HepG2 (cell line): ENCODE measurements around the gene ARHGEF40. TPM values are rescaled to one million over a fixed set of nuclear protein-coding genes. Genes with fewer than 3 reads are reported as not detected.

Experiments
- EHMT2 ChIP-seq: fragments of 200-600 bp; sonication (generic); IDR thresholded peaks from 2 replicates; pipeline ENCODE4 v1.7.0; 2017; ENCODE audit warnings: antibody characterized with exemption, low read depth, low read length, borderline replicate concordance
- ELF3 ChIP-seq: IDR thresholded peaks from 2 replicates; pipeline ENCODE4 v1.6.1; 2016; ENCODE audit warnings: missing genetic modification reagents, missing compliant biosample characterization
- ETV5 ChIP-seq: IDR thresholded peaks from 2 replicates; pipeline ENCODE4 v1.6.1; 2018; ENCODE audit warnings: missing biosample characterization, missing genetic modification reagents, inconsistent platforms, borderline replicate concordance
- FOXA1 ChIP-seq, 2 experiments: fragments of 450-650 bp in 1 of 2; sonication (generic) in 1 of 2; formaldehyde crosslinking in 1 of 2; IDR thresholded peaks; 2 replicates each; pipeline versions ENCODE4 v1.4.0 to v1.6.1; 2016 to 2020; ENCODE audit warnings: missing genetic modification reagents in 1 of 2
- GFI1 ChIP-seq: sonication (generic); formaldehyde crosslinking; IDR thresholded peaks from 2 replicates; pipeline ENCODE4 v1.5.0; 2020; ENCODE audit warnings: missing genetic modification reagents, mild to moderate bottlenecking, borderline replicate concordance
- HNF4G ChIP-seq, 2 experiments: sonication (generic) in 1 of 2; formaldehyde crosslinking in 1 of 2; IDR thresholded peaks; 2 replicates each; pipeline versions ENCODE4 v1.4.0 to v1.6.1; 2011 to 2020; ENCODE audit warnings: borderline replicate concordance in 2 of 2, low read depth in 2 of 2, mild to moderate bottlenecking in 2 of 2, low read length in 1 of 2, missing genetic modification reagents in 1 of 2, moderate library complexity in 1 of 2
- KAT2B ChIP-seq: fragments of 150-350 bp; IDR thresholded peaks from 2 replicates; pipeline ENCODE4 v1.6.1; 2014; ENCODE audit warnings: low read depth, low read length, borderline replicate concordance
- RAD51 ChIP-seq: fragments of 450-650 bp; IDR thresholded peaks from 2 replicates; pipeline ENCODE4 v1.6.1; 2016; ENCODE audit warnings: borderline replicate concordance
- SAP130 ChIP-seq: IDR thresholded peaks from 2 replicates; pipeline ENCODE4 v1.6.1; 2016; ENCODE audit warnings: low read depth
- SIX4 ChIP-seq: sonication (generic); formaldehyde crosslinking; IDR thresholded peaks from 2 replicates; pipeline ENCODE4 v1.4.0; 2020; ENCODE audit warnings: missing genetic modification reagents
- SOX5 ChIP-seq: IDR thresholded peaks from 2 replicates; pipeline ENCODE4 v1.6.1; 2016; ENCODE audit warnings: borderline replicate concordance
- ZNF30 ChIP-seq: sonication (generic); formaldehyde crosslinking; IDR thresholded peaks from 2 replicates; pipeline ENCODE4 v1.5.0; 2020; ENCODE audit warnings: mild to moderate bottlenecking, missing genetic modification reagents
- ZNF530 ChIP-seq: sonication (generic); formaldehyde crosslinking; IDR thresholded peaks from 2 replicates; pipeline ENCODE4 v1.5.0; 2020; ENCODE audit warnings: low read depth, mild to moderate bottlenecking, missing genetic modification reagents
- ZSCAN9 ChIP-seq: IDR thresholded peaks from 2 replicates; pipeline ENCODE4 v1.6.1; 2016; ENCODE audit warnings: borderline replicate concordance
- polyA plus RNA-seq, 8 experiments: library from polyadenylated mRNA; depleted of rRNA in 3 of 8; stranded (reverse) in 7 of 8; unstranded in 1 of 8; fragments of >200 nt; fragmentation: Illumina TruSeq in 4 of 8; extraction: Trizol in 4 of 8; gene quantifications; 2 replicates each; pipeline versions ENCODE4 v1.2.1 to v1.2.3, GENCODE V29; 2011 to 2016; ENCODE audit warnings: low read depth in 4 of 8, missing spikeins in 1 of 8, mixed read lengths in 1 of 8; ENCODE audit not compliant: insufficient read depth in 1 of 8
- total RNA-seq, 5 experiments: library from RNA; depleted of rRNA; stranded (reverse); fragments of >200 nt; fragmentation: Illumina TruSeq; extraction: Trizol; gene quantifications; 2 replicates each; pipeline ENCODE4 v1.2.3, GENCODE V29; 2016; ENCODE audit warnings: low read depth in 1 of 5
- TF ChIP-seq, protein P1 (sequence below): sonication (generic); formaldehyde crosslinking; IDR thresholded peaks from 2 replicates; pipeline ENCODE4 v1.8.0; 2022; ENCODE audit warnings: missing genetic modification reagents, mild to moderate bottlenecking, moderate library complexity, borderline replicate concordance
- TF ChIP-seq, protein P2 (sequence below): sonication (generic); formaldehyde crosslinking; IDR thresholded peaks from 2 replicates; pipeline ENCODE4 v1.5.0; 2020; ENCODE audit warnings: mild to moderate bottlenecking, missing genetic modification reagents, borderline replicate concordance
- TF ChIP-seq, protein P3 (sequence below): sonication (generic); formaldehyde crosslinking; IDR thresholded peaks from 2 replicates; pipeline ENCODE4 v1.9.0; 2022; ENCODE audit warnings: missing genetic modification reagents, mild to moderate bottlenecking, borderline replicate concordance
- TF ChIP-seq, protein P4 (sequence below): sonication (generic); formaldehyde crosslinking; IDR thresholded peaks from 2 replicates; pipeline ENCODE4 v1.8.0; 2022; ENCODE audit warnings: mild to moderate bottlenecking, missing genetic modification reagents
- TF ChIP-seq, protein P5 (sequence below): sonication (generic); formaldehyde crosslinking; IDR thresholded peaks from 2 replicates; pipeline ENCODE4 v1.9.0; 2021; ENCODE audit warnings: missing genetic modification reagents, mild to moderate bottlenecking, borderline replicate concordance

ARHGEF40 gene
- total and polyA plus RNA-seq, 2 of the 13 experiments (the other 11 are each of a cell fraction or from before 2014, with no cell fraction given): 28.1 to 78.1 TPM

DNA sequence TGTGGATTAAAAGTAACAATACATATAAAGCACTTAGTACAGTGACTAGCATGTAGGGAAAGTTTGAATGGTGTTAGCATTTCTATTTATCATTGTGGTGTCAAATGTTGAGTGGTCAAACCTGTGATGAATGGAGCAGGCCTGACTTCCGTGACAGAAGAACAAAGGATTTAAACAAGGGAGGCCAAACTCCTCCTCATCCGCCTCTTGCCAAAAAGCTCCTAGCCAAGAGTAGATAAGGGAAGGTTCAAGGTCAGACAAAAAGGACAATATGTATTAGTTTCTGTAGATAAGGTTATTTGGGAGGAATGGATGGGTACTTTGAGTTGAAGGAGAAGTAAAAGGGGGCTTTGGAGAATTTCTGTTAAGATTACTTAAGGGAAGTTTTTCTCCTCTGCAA lies 21.5 kb upstream of the ARHGEF40 start (continued):
- TF ChIP-seq, protein P1, sequence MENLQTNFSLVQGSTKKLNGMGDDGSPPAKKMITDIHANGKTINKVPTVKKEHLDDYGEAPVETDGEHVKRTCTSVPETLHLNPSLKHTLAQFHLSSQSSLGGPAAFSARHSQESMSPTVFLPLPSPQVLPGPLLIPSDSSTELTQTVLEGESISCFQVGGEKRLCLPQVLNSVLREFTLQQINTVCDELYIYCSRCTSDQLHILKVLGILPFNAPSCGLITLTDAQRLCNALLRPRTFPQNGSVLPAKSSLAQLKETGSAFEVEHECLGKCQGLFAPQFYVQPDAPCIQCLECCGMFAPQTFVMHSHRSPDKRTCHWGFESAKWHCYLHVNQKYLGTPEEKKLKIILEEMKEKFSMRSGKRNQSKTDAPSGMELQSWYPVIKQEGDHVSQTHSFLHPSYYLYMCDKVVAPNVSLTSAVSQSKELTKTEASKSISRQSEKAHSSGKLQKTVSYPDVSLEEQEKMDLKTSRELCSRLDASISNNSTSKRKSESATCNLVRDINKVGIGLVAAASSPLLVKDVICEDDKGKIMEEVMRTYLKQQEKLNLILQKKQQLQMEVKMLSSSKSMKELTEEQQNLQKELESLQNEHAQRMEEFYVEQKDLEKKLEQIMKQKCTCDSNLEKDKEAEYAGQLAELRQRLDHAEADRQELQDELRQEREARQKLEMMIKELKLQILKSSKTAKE (CRISPR knock-in tag): peak; percentile 75
- TF ChIP-seq, protein P2, sequence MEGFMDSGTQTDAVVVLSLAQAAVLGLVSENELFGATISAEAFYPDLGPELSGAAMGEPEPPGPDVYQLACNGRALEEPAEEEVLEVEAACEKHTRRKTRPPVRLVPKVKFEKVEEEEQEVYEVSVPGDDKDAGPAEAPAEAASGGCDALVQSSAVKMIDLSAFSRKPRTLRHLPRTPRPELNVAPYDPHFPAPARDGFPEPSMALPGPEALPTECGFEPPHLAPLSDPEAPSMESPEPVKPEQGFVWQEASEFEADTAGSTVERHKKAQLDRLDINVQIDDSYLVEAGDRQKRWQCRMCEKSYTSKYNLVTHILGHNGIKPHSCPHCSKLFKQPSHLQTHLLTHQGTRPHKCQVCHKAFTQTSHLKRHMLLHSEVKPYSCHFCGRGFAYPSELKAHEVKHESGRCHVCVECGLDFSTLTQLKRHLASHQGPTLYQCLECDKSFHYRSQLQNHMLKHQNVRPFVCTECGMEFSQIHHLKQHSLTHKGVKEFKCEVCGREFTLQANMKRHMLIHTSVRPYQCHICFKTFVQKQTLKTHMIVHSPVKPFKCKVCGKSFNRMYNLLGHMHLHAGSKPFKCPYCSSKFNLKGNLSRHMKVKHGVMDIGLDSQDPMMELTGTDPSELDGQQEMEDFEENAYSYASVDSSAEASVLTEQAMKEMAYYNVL (CRISPR knock-in tag): peak; percentile 36; the same call in 1 of the 2 replicates
- TF ChIP-seq GFI1 (CRISPR knock-in tag) (no peak), SIX4 (CRISPR knock-in tag) (peak; percentile 33; the same call in 1 of the 2 replicates), FOXA1 (IDR thresholded peaks at IDR 0.05) (no peak), FOXA1 (CRISPR knock-in tag; IDR thresholded peaks at IDR 0.05) (peak; percentile 32; the same call in 1 of the 2 replicates), ZNF30 (CRISPR knock-in tag) (no peak), SOX5 (peak; percentile 98), ELF3 (CRISPR knock-in tag) (peak; percentile 77; the same call in 1 of the 2 replicates), SAP130 (CRISPR knock-in tag) (peak; percentile 39), HNF4G (IDR thresholded peaks at IDR 0.05; ENCODE audit: borderline replicate concordance, low read depth, low read length) (no peak), HNF4G (CRISPR knock-in tag; IDR thresholded peaks at IDR 0.05; ENCODE audit: borderline replicate concordance, low read depth) (peak; percentile 24; the same call in 1 of the 2 replicates), ETV5 (CRISPR knock-in tag) (peak; percentile 82), RAD51 (no peak), KAT2B (no peak), ZNF530 (CRISPR knock-in tag) (no peak), EHMT2 (0 out of 2 replicates have a peak, but pooled peaks have one; percentile 38), ZSCAN9 (CRISPR knock-in tag) (peak; percentile 44; the same call in 1 of the 2 replicates)
- TF ChIP-seq, protein P3, sequence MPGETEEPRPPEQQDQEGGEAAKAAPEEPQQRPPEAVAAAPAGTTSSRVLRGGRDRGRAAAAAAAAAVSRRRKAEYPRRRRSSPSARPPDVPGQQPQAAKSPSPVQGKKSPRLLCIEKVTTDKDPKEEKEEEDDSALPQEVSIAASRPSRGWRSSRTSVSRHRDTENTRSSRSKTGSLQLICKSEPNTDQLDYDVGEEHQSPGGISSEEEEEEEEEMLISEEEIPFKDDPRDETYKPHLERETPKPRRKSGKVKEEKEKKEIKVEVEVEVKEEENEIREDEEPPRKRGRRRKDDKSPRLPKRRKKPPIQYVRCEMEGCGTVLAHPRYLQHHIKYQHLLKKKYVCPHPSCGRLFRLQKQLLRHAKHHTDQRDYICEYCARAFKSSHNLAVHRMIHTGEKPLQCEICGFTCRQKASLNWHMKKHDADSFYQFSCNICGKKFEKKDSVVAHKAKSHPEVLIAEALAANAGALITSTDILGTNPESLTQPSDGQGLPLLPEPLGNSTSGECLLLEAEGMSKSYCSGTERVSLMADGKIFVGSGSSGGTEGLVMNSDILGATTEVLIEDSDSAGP (CRISPR knock-in tag): no peak
- TF ChIP-seq, protein P4, sequence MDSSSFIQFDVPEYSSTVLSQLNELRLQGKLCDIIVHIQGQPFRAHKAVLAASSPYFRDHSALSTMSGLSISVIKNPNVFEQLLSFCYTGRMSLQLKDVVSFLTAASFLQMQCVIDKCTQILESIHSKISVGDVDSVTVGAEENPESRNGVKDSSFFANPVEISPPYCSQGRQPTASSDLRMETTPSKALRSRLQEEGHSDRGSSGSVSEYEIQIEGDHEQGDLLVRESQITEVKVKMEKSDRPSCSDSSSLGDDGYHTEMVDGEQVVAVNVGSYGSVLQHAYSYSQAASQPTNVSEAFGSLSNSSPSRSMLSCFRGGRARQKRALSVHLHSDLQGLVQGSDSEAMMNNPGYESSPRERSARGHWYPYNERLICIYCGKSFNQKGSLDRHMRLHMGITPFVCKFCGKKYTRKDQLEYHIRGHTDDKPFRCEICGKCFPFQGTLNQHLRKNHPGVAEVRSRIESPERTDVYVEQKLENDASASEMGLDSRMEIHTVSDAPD: peak; percentile 68; the same call in 1 of the 2 replicates
- TF ChIP-seq, protein P5, sequence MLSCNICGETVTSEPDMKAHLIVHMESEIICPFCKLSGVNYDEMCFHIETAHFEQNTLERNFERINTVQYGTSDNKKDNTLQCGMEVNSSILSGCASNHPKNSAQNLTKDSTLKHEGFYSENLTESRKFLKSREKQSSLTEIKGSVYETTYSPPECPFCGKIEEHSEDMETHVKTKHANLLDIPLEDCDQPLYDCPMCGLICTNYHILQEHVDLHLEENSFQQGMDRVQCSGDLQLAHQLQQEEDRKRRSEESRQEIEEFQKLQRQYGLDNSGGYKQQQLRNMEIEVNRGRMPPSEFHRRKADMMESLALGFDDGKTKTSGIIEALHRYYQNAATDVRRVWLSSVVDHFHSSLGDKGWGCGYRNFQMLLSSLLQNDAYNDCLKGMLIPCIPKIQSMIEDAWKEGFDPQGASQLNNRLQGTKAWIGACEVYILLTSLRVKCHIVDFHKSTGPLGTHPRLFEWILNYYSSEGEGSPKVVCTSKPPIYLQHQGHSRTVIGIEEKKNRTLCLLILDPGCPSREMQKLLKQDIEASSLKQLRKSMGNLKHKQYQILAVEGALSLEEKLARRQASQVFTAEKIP (CRISPR knock-in tag): no peak
